GM21367 (cell line): ENCODE data around the gene NRXN3.

Experiments used
- ATAC-seq: cut with Tn5 transposase; IDR thresholded peaks from one replicate; pipeline ENCODE4 v1.9.1; 2021; ENCODE audit not compliant: unreplicated experiment

NRXN3 gene

DNA sequence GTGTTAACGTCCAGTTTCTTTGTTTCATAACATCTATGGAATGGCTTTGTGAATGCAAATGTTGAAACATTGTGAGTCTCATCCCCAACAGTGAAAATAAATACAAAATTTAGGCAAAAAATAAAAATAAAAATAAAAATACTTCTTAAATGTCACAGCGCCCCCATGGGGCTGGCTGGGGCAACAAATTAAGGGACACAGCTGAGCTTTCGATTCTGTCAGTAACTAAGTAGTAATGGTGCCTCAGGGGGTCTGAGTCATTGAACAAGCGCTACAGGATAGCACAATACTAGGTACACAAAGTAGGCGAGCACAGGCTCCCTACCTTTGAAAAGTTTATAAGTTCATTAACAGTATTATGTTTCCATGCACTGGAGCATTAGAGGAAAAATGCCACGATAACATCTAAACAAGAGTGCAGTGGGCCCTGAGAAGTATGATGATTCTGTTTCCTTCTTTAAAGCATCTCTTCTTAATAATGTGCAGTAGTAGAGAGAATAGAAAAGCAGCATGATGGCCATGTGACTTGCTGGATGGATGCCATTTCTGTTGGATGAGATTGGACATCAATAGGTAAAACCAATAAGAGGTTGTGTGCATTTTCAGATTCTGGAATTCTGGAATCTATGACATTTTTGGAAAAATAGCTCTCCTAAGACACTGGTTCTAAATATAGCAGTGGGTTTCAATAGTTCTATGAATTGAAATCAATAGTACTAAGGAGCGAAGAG, 1374.0 kb downstream of the NRXN3 start:
- ATAC-seq: no peak

DNA sequence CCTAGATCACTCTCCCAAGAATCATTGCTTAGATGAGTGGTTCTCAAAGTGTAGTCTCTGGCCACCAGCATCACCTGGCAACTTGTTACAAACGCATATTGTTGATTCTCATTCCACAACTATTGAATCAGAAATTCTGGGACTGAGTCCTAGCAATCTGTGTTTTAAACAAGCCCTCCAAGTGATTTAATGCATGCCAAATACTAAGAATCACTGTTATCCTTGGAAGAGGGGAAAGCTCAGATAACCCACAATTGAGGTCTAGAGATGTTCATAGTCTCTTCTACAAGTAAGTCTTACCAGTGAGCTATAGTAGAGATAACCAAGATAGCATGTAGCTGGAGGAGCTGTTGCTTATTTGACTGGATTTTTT, 1374.5 kb downstream of the NRXN3 start:
- no peak for ATAC-seq

DNA sequence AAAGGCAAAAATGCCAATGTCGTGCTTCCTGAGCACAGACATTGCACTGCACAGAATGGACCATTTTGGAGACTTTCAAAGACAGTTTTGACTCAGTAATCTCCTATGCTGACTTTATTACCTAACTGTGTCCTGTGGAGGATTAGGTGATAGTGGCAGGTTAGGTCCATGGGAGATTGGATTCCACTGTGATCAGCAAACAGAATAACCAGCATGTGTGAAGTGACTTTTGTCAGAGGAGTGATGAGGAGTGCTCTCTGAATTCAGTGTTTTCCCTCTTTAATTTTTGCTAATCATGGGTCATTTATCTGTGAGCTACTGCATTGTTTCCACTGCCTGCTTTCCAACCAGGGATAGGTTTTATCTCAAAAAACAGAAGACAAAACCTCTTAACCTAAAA, 1378.7 kb downstream of the NRXN3 start:
- ATAC-seq: no peak

DNA sequence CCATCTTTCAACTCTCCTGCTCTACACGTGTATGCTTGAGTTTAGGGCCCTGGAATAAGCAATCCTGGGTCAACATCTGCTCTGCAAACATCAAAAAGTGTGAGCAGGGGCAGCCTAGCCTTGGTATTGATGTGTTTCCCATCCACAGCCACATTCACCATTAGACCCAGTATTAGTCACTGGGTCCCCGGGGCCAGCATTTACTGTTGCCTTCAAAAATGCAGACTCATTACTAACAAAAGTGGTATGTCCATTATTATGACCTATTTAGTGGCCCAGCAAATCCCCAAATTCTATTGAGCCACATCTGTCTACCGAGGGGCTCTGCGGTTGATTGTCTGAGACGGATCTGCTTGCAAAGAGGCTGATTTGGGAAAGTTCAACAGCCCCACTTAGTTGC, 1379.3 kb downstream of the NRXN3 start:
- ATAC-seq: no peak

DNA sequence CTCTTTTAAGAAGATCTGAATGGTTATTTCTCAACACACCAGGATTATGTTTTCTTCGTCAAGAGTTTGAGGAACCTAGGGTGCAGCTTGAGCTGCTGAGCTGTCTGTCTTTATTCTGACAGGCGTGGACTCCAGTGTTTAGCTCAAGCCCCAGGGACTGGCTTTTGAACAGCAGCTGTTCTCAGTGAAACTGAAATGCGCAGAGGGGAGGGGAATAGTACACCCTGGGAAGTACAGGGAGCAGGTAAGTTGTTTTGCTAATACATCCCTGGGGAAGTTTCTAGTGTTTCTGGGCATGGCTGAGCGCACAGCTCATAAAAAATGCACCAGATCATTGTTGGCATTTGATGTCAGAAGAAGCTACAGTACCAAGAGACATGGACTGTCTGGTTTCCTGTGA, 1381.3 kb downstream of the NRXN3 start:
- ATAC-seq: no peak

DNA sequence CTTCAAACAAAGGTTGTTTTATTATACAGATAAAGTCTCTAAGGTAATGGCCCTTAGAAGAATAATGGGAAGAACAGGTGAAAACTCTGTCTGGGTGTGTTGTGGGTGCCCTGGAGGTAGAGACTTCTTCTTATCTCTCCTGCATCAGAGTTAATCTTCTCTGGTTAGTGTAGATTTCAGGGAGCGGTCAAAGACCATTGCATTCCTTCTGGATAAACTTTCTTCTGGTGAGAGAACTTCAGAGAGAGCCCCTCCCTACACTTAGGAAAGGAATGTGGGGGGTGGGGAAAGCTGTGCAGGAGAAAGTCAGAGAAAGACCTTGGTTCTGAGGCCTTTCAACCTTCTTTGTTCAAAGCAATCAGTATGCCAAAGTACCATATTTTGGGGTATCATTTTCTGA, 1382.6 kb downstream of the NRXN3 start:
- no peak for ATAC-seq

DNA sequence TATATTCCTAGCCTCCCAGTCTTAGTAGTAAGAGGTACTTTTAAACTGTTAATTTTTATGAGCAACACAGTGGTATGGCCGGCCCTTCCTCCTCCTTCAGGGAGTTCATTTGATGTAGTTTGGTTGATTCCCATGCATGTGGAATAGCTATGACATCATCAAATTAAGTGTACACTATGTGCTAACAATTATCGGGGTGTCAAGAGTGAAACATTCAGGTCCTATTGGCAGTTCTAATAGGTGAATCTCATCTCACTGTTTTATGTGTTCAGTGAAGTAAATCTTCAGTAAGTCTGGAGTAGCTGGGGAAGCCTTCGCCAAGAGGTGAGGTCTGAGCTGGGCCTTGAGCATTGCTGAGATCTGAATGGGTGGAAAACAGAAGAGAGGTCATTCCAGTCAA, 1384.6 kb downstream of the NRXN3 start:
- ATAC-seq: no peak

DNA sequence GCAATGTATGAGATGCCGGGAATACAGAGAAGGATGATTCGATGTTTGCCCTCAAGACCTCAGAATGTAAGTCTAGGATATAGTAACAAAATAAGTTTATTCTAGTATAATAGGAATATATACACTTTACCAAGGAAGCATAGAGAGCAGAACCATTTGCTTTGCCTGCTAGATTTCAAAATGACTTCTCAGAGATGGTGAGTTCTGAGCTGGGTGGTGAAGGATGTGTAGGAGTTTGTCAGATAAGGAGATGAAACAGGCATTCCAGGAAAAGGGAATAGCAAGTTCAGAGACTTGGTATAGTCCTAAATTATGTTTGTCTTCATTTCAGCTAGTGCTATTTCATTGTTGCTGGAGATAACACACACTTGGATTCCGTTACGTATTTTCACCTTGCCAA, 1385.3 kb downstream of the NRXN3 start:
- ATAC-seq: no peak

DNA sequence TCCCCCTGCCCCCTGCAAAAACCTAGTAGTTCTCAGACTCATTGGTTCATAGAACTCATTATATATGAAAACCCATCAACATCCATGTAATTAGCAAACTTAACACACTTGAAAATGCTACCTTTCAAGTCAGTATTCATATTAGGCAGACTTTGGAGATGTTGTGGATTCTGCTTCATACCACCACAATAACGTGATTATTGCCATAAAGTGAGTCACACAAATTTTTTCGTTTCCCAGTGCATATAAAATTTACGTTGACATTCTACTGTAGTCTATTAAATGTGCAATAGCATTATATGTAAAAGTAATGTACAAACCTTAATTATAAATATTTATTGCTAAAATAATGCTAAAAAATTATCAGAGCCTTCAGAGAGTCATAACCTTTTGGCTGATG, 1387.1 kb downstream of the NRXN3 start:
- ATAC-seq: no peak

DNA sequence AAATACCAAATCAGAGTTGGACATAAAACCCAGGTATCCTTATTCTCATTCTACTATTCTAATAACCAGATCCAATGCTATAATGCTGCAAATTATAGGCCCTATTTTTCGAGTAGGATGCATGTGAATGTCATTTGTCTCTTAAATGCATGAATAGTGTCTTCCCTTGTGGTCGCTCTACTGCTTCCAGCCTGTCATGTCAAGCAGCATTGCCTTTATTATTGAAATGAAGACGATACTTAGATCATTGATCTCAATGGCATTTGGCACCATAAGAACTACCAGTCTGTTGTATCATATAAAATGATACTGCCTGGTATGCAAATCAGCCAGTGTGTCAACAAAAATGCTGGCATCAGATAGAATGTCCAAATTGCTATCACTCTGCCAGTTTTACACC, 1392.0 kb downstream of the NRXN3 start:
- no peak for ATAC-seq

DNA sequence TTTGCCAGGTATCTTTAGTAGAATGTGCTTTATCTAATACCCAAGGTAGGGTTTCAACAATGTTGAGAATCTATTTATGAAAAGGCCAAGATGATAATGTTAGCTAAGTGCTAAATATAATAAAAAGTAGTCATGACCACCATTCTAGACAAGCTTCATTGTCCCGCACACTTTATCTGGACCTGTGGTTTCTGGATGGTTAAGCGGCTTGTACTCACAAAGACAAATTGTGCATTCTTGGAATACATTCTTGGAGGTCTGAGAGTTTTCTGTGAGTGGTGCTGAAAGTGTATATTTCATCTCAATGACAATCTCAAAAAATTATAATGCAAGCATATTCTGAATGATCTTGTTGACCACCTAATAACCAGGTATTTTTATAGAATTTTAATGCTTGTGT, 1394.2 kb downstream of the NRXN3 start:
- no peak for ATAC-seq

DNA sequence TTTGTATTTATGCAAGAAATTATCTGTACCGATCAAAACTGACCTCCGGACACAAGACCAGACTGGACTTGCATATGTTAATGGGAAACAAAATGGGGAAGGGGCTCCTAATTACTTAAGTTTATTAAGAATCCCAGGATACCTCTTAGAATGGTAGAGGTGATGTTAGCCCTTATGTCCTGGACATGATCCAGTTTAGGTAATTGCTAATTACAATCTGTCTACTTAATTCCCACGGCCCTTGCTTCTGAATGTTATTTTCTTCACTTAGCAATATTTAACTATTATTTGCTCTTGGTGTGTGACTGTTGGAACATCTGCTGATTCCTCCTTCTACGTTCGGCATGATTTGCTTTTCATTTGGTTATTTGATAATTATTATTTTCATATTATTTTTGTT, 1397.1 kb downstream of the NRXN3 start:
- ATAC-seq: no peak

DNA sequence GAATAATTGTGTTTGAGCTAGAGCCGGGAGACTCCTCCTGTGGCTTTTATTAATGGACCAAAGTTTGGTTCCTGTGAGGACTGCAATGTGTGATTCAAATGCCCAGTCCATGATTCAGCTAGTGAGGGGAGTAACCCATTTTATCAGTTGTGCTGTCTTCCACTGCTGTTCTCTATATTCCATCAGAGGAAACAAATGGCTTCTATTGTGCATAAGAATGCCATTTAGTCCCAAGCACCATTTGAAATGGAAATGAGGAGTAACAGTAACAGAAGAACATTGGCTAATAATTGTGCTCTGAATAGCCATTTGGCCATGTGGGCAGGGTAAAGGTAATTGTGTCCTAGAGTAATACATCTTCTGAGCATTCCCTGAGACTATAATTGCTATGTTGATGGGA, 1398.4 kb downstream of the NRXN3 start:
- no peak for ATAC-seq

DNA sequence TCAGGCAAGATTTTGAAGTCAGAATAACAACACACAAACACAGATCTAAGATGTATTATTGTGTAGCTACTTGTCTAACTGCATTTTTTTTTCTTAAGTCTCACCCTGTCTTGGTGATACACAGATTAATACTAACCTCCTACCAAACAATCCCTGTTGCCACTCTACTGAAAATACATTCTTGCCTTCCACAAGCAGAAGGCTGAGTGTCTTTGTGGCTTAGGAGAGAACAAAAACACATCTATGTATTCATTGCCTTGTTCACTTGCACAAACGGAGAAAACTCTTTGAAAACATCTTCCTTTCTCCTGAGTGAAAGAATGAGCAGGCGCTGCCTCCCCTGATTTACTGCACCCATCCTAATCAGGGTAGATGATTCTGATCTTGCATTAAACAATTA, 1398.9 kb downstream of the NRXN3 start:
- no peak for ATAC-seq

DNA sequence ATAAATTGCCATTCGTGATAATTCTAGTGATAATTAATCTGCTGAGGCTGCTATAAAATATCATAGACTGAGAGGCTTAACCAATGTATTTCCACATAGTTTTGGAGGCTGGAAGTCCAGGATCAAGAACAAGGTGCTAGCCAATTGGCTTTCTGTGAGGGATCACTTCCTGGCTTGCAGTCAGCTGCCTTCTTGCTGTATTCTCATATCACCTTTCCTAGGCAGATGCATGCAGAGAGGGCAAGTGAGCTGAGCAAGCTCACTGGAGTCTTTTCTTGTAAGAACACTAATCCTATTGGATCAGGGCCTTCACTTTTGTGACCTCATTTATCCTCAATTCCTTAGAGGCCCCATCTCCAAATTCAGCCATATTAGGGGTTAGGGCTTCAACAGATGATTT, 1400.5 kb downstream of the NRXN3 start:
- no peak for ATAC-seq

DNA sequence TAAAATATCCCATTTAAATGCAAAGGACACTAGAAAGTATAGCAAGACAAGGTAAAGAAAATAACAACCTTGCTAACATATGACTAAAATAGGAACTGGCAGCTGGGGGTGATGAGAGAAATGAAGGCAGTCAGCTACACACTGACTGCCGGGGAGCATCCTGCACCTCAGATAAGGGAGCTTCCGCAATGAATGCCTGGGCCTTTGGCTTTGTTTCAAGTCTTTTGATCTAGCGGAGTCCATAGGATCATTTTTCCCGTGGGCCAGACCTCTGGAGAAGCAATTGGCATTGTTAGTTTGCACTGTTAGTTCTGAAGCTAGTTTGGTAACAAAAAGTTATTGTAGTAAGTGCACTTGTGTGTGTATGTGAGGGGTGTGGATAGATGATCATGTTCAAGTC, 1401.2 kb downstream of the NRXN3 start:
- no peak for ATAC-seq

DNA sequence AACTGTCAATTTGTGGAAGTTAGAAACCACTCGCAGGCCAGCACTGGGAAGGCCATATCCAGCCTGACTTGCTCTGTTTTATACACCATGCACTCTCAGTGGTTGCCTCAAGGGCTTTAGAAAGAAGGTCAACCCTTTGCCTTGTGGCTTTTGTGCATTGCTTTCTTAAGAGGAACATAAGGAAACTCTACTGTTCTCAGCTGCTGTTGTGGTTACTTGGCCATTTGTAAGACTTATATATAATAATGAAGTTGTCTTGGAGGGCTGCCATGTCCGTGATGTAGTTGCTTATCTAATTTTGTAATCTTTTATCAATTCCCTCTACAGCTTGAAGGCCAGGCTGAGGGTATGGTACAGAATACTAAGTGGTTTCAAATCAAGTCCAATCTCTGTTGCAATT, 1403.3 kb downstream of the NRXN3 start:
- no peak for ATAC-seq

DNA sequence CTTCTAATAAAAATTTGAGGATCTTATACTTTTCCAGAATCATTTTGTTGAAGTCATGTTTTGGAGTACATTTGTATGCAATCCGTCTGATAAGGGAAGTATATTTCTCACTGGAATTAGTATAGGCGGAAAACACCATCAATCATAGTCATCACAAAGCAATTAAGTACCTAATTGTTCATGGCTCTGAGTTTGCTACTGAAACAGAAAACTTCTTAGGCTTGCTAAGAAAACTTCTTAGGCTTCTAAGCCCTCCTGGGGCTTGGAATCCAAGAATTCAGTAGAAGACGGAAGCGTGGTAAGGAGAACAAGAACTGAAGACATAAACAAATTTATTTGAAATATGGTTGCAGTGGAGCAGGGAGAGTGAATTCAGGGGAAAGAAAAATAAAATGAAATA, 1404.9 kb downstream of the NRXN3 start:
- ATAC-seq: no peak

DNA sequence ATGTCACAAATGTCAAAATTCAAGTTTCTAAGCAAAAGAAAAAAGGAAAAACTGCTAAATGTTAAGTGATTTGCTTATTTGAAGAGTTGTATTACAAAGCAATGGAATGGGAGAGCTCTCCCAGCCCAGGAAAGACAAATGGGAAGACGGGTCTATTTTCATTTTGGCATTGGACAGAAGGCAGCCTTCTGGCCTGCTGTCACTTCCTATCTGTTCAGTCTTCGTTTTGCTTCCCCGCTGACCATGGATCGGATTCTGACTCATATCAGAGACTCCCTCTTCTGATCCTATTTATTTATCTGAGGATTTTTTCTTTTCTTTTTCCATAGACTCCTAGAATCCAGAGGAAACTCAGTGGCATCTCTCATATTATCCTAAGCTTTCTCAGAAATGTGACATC, 1406.3 kb downstream of the NRXN3 start:
- no peak for ATAC-seq

DNA sequence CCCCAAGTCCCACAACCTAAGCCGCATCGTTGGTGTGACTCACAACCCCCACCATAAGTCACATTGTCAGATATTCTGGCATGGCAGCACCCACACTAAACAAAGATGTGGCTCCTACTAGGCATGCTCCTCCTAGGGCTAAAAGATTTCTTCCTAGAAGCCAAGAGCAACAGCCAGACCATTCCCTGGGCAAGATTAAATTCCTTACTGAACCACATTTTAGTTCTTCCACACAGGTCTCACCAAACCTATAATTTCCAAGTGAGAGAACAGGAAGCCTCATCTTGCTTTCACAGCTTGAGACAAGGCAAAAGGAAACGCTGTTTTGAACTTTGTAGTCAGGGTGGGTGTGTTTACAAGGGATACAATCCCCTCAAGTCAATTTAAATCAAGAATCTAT, 1408.3 kb downstream of the NRXN3 start:
- ATAC-seq: no peak

DNA sequence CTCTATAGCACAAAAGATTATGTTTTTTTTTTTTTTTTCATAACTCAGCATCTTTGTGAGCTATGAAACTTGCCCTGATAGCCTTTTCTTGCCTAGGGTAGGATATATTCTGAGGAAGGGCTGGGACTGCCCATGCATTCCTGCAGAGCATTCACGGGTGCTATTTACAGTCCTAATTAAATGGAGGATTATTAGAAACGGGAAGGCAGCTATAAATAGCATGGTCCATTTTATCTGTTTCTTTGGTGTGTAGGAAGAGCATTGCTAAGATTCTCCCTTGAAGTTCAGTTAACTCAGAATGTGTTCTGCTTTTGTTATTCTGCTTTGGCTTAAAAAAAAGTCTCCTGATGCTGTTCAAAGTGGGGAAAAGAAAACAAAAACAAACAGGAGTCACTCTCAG, 1410.2 kb downstream of the NRXN3 start:
- ATAC-seq: no peak

DNA sequence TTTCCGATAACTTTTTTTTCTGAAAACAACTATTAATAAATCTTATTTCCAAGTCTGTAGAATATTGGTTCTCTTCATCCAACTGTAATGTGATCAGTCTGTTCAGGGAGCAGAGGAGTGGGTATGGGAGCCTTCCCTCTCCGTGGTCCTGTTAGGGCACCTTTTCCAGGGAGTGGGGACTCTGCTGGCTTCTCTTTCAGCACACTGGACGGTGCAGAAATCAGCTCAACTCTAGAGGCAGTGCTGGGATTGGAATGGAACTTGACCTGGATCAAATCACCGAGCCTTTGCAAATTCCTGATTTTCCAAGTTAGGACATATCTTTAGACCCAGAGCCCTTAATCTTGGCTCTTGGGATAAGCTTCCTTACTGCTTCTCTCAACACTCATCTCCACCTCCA, 1410.7 kb downstream of the NRXN3 start:
- no peak for ATAC-seq

DNA sequence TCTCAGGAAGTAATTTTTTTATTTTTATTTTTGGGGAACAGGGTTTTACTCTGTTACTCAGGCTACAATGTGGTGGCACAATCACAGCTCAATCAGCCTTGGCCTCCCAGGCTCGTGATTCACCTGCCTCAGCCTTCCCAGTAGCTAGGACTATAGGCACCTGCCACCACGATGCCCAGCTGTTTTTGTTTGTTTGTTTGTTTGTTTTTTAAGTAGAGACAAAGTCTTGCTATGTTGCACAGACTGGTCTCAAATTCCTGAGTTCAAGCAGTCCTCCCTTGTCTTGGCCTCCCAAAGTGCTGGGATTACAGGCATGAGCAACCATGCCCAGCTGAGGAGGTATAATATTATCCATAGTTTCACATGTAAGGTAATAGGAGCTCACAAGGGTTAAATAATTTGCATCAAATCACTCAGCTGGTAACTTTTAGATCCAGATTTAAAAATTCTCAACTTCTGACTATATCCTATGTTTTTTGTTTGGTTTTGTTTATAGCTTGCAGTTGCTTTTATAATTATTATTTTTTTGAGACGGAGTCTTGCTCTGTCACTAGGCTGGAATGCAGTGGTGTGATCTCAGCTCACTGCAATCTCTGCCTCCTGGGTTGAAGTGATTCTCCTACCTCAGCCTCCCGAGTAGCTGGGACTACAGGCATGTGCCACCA, 1411.9 kb downstream of the NRXN3 start:
- ATAC-seq: no peak
